Nucleus accumbens (tissue), 56 donors: ENCODE data around the gene TLR9.

Experiments used
- DNase-seq, 56 donors: peaks; one replicate each; lab custom pipeline; 2025; lab: John Stamatoyannopoulos, UW

Gene TLR9

DNA sequence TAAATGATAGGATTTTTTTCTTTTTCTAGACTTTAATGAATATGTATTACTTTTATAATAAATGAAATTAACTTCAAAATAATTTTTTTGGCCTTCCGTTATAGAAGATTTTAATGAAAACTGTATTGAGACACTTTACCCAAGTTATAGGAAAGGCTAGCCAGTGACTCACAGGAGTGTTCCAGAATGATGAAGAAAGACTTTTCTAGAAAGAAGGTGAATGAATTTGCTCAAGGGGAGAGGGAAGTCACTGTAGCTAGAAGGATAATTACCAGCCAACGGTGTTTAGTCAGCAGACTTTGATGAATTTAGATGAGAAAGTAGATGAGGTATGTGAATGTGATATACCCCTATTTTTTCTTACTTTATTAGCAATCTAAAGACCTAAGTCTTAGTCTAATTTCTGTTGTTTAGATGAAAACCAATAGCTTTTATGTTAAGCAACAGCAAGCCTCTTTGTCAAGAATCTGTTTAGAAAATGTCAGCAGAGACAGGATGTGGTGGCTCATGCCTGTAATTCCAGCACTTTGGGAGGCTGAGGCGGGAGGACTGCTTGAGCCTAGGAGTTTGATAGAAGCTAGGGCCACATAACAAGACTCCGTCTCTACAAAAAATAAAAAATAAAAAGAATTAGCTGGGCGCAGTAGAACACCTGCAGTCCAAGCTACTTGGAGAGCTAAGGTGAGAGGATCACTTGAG, 24.3 kb downstream of the TLR9 start:
- DNase-seq: no peak

- no peak for DNase-seq
Observed at GRCh38 chr3:52198643-52199608, 26.5 kb downstream of the TLR9 start.

DNA sequence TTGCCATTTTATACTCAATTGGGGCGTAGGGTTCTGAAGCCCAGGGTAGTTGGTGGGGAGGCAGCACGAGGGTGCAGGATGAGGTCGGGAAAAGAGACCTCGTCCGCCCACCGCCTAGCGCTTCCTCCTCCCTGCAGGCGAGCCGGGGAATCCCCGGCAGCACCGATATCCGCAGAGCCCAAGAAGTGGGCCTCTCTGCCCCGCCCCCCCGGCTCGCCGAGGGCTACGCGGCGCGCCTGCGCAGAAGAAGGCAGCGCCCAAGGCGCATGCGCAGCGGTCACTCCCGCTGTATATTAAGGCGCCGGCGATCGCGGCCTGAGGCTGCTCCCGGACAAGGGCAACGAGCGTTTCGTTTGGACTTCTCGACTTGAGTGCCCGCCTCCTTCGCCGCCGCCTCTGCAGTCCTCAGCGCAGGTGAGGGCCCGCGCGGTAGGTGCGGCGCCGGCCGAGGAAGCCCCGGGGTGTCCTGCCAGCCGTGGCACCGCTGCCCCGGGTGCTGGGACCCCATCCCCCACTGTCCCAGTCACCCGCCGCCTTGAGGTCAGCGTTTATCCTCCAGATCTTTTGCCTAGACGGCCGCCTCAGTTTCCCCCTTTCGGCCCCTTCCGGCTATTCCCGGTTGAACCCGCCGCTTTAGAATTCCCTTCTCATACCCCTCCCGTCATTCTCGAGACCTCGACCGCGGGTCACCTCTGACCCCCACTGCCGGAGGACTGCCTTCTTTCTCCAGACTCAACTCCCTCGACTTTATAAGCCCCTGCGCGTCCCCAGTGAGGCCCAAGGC, 27.4 kb downstream of the TLR9 start, which contains the start of gene ALAS1:
TSS of gene ALAS1 (plus strand) at position 319 of the 784 bp plus-strand sequence. CDS start 1,082 bp downstream, outside the sequence.
- peak in 55 of 56 donors; percentile 33 to 93 (median 80) for DNase-seq

- no peak for DNase-seq
Observed at GRCh38 chr3:52197499-52197841, 28.0 kb downstream of the TLR9 start.

DNA sequence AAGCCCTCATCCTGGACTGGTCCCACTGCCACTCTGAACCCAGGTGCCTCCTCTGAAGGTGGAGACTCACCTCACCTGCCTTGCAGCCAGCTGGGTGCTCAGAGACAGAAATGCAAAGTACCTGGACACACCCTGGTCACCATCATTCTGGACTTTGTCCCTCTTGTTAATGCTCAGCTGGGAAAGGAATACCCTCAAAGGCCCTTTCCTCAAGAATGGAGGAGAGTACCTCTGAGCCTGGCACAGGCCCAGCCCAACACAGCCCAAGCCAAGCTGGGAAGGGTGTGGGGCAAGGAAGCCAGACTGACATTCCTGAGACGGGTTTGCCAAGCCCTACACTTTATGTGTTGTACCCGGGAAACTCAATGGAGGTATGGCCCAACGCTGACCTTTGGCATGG, 28.5 kb downstream of the TLR9 start:
- no peak for DNase-seq

DNA sequence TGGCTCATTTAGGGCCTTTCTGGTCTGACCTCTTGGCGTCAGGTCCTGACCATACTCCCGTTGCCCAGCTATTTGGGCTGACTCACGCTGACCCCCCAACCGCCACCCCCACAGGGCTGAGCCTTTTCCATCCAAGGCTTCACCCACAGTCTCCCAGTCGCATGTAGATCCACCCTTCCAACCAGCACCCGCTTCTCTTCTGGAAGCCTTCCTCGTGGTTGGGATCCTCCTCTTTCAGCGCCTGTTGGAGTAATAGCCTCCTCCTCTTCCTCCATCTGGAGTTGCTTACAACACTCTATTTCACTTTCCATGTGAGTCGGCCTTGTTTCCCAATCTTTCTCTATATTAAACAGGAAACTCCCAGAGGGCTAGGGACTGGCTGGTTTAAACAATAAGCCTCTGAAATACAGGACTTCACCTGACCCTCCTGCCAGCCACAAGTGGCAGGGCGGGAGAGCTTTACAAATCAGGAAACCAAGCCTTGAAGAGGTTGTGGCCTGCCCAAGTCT, 29.6 kb downstream of the TLR9 start:
- DNase-seq: no peak

DNA sequence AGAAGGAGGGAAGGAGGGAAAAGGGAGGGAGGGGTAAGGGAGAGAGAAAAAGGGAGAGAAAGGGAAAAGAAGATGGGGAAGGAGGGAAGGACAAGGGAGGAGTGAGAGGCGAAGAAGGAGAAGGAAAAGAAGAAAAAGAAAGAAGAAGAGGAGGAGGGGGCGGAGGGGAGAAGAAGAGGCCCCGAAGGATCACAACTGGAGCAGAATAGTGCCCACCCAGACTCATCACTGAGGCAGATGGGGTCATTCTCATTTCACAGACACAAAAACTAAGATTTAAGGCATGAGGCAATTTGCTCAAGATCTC, 30.2 kb downstream of the TLR9 start:
- no peak for DNase-seq

DNA sequence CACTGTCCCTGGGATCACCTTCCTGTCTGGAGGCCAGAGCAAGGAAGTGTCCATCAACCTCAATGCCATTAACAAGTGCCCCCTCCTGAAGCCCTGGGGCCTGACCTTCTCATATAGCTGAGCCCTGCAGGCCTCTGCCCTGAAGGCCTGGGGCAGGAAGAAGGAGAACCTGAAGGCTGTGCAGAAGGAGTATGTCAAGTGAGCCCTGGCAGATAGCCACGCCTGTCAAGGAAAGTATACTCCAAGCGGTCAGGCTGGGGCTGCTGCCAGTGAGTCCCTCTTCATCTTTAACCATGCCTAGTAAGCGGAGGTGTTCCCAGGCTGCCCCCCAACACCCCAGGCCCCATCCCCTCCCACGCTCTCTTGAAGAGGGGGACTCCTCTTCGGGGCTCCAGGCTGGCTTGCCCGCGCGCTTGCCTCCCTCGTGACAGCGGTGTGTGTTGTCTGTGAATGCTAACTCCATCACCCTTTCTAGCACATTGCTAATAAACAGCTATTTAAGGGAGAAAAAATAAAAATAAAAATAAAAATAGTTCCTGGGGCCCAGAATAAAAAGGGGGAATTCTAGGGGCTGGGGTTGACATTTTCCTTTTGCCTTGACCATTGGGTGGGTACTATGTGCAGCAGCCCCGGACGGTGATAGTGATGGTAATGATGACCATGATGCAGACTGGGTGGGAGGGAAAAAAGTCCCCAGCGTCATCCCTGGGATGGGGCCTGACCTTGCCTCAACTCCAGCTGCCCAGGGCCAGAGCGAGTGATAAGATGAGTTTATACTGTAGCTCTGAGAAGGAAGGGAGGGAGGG, 30.8 kb downstream of the TLR9 start:
- no peak for DNase-seq

DNA sequence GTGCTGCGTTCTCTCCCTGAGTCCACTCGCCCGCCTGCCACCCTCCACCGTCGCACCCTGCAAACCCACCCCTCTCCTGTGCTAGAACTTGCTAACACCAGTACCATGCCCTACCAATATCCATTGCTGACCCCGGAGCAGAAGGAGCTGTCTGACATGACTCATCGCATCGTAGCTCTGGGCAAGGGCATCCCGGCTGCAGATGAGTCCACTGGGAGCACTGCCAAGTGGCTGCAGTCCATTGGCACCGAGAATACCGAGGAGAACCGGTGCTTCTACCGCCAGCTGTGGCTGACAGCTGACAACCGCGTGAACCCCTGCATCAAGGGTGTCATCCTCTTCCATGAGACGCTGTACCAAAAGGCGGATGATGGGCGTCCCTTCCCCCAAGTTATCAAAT, 32.4 kb downstream of the TLR9 start:
- peak in 47 of 56 donors; percentile 6 to 92 (median 47) for DNase-seq

DNA sequence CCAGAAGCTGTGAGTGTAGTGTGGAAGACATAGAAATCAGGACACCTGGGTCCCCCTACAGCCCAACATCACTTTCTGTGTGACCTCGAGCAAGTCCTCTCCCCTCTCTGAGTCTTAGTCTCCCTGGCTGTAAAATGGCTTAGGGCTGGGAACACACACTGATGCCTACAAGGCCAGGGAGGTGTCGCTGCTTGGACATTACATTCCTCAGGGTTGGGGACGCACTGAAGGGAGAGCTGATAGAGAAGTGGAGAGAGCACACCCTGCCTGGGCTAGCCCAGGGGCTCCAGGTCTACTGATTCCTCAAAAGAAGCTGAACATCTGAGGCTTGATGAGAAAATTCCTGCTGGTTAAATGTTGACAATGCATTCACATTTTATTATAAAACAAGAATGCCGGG, 33.8 kb downstream of the TLR9 start:
- no peak for DNase-seq

GRCh38 chr3:52190294-52191074, 35.0 kb downstream of the TLR9 start:
- peak in 47 of 56 donors; percentile 4 to 81 (median 43) for DNase-seq

- DNase-seq: no peak
Observed at GRCh38 chr3:52188556-52188955, 36.9 kb downstream of the TLR9 start.

GRCh38 chr3:52186729-52187128, 38.7 kb downstream of the TLR9 start:
- DNase-seq: no peak

GRCh38 chr3:52185837-52186236, 39.6 kb downstream of the TLR9 start:
- DNase-seq: no peak

GRCh38 chr3:52185311-52185710, 40.1 kb downstream of the TLR9 start:
- no peak for DNase-seq

- no peak for DNase-seq
Observed at GRCh38 chr3:52184690-52185089, 40.8 kb downstream of the TLR9 start.

- DNase-seq: no peak
Observed at GRCh38 chr3:52183786-52184445, 41.5 kb downstream of the TLR9 start.

- DNase-seq: no peak
Observed at GRCh38 chr3:52182691-52183090, 42.8 kb downstream of the TLR9 start.

- no peak for DNase-seq
Observed at GRCh38 chr3:52182196-52182595, 43.2 kb downstream of the TLR9 start.
